SU-DHL-6 (cell line): ENCODE data around the gene ZNF516.

ENCODE experiments used
- CTCF ChIP-seq: fragments of 200-600 bp; sonication (generic); IDR thresholded peaks from one replicate; pipeline ENCODE4 v1.5.1; 2017; ENCODE audit warnings: antibody characterized with exemption, mild to moderate bottlenecking, low read length, moderate library complexity; ENCODE audit not compliant: insufficient read depth, poor library complexity, severe bottlenecking
- EZH2phosphoT487 ChIP-seq: fragments of 200-600 bp; sonication (generic), shearing (Covaris generic); conservative IDR thresholded peaks from 2 replicates; pipeline ENCODE4 v1.6.1; 2018; ENCODE audit warnings: mild to moderate bottlenecking, antibody characterized with exemption, low read length, moderate library complexity, mixed read lengths

DNA sequence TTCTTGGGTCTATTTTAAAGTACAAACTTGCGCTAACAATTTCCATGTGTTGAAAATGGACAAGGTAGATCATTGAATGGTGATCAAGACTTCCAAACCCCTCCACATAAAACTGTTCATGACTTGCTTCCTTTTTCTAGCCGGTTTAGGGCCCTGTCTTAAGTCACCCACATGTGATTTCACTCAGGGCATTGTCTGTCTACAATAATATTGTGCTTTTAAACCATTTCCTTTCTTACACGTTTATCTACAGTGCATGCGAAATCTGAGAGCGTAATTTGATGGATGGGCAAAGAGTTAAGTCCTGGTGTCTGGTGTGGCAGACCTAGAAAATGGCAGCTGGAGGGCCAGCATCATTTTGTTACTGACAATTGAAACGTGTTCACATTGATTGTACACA, 2.0 kb upstream of the ZNF516 start:
- TF ChIP-seq CTCF, result no peak
- no peak for TF ChIP-seq EZH2phosphoT487
